ENCODE results near the gene CLEC7A.

CLEC7A gene

DNA sequence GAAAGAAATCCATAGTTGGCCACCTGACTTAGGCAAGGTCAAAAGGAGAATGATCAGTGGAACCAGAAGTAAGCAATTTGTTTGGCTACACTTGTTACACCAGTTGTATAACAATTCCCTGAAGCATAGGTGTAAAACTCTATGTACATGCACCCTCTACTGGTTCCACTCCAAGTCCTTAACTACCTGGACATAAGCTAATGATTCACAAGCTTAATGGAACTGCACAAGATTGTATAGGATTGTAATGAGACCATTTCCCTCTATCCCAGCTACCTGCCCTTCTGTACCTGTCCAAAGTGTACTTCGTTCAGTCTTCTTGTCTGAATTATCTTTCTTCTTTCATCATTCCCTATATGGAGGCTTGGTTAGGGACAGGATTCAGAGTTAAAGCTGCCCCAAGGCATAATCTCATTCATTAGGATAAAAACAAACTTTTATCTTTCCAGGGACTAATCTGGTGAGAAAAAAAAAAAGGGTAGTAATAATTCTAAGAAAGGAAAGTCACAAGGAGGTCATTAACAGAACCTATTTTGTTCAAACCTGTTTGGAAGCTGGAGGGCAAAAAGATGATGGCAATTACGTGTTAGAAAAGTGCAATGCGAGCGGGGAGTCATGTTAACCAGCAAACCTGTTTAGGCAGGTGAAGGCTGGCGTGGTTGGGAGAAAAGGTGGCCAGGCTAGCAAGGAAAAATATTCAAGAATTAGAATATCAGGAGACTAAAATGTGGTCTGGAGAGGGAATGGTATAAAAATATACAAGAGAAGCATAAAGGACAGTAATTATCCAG lies 46.0 kb upstream of the CLEC7A start:
- Histone ChIP-seq H3K27ac (ENCODE audit: low read depth, low read length) (no peak overlapping the region), H3K9me3 (ENCODE audit: insufficient read depth, low read length) (no peaks in the 10 kb centered on the region), H3K79me2 (ENCODE audit: insufficient read depth, low read length) (no peaks in the 10 kb centered on the region), H3K36me3 (ENCODE audit: low read length) (no peaks in the 10 kb centered on the region), H3F3A (ENCODE audit: insufficient read depth) (no peaks in the 10 kb centered on the region), H3K4me3 (ENCODE audit: insufficient read depth, low read length, poor library complexity, severe bottlenecking) (no peak overlapping the region), H3K27me3 (ENCODE audit: low read length) (no peaks in the 10 kb centered on the region), H2AFZ (ENCODE audit: low read depth, low read length, severe bottlenecking) (no peak overlapping the region), H4K20me1 (ENCODE audit: low read depth, low read length) (no peaks in the 10 kb centered on the region), H3K9me2 (replicated peaks; ENCODE audit: insufficient read depth, low read length) (no peaks in the 10 kb centered on the region), H3K9ac (ENCODE audit: low read length) (no peak overlapping the region), H3K4me2 (ENCODE audit: low read depth, low read length, poor library complexity, severe bottlenecking) (no peak overlapping the region)
- TF ChIP-seq, protein P1, sequence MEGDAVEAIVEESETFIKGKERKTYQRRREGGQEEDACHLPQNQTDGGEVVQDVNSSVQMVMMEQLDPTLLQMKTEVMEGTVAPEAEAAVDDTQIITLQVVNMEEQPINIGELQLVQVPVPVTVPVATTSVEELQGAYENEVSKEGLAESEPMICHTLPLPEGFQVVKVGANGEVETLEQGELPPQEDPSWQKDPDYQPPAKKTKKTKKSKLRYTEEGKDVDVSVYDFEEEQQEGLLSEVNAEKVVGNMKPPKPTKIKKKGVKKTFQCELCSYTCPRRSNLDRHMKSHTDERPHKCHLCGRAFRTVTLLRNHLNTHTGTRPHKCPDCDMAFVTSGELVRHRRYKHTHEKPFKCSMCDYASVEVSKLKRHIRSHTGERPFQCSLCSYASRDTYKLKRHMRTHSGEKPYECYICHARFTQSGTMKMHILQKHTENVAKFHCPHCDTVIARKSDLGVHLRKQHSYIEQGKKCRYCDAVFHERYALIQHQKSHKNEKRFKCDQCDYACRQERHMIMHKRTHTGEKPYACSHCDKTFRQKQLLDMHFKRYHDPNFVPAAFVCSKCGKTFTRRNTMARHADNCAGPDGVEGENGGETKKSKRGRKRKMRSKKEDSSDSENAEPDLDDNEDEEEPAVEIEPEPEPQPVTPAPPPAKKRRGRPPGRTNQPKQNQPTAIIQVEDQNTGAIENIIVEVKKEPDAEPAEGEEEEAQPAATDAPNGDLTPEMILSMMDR (IDR thresholded peaks at IDR 0.05; ENCODE audit: insufficient read depth, low read length, poor library complexity, severe bottlenecking) = no peak
- no peak for TF ChIP-seq EZH2phosphoT487 (conservative IDR thresholded peaks at IDR 0.05; ENCODE audit: low read length)

GRCh38 chr12:10174986-10175614 lies 45.1 kb upstream of the CLEC7A start:
- H2AFZ ChIP-seq (ENCODE audit: low read depth, low read length, severe bottlenecking) = no peak overlapping the region
- H3K36me3 ChIP-seq (ENCODE audit: low read length) = no peaks in the 10 kb centered on the region
- H3K4me3 ChIP-seq (ENCODE audit: insufficient read depth, low read length, poor library complexity, severe bottlenecking) = no peak overlapping the region
- no peaks in the 10 kb centered on the region for H3K27me3 ChIP-seq (ENCODE audit: low read length)
- H3K27ac ChIP-seq (ENCODE audit: low read depth, low read length) = no peak overlapping the region
- no peaks in the 10 kb centered on the region for H4K20me1 ChIP-seq (ENCODE audit: low read depth, low read length)
- H3F3A ChIP-seq (ENCODE audit: insufficient read depth) = no peaks in the 10 kb centered on the region
- no peak overlapping the region for H3K9ac ChIP-seq (ENCODE audit: low read length)
- H3K4me2 ChIP-seq (ENCODE audit: low read depth, low read length, poor library complexity, severe bottlenecking) = no peak overlapping the region
- no peaks in the 10 kb centered on the region for H3K9me2 ChIP-seq (replicated peaks; ENCODE audit: insufficient read depth, low read length)
- TF ChIP-seq, protein P1 (IDR thresholded peaks at IDR 0.05; ENCODE audit: insufficient read depth, low read length, poor library complexity, severe bottlenecking) = no peak
- TF ChIP-seq EZH2phosphoT487 (conservative IDR thresholded peaks at IDR 0.05; ENCODE audit: low read length) = no peak
- H3K79me2 ChIP-seq (ENCODE audit: insufficient read depth, low read length) = no peaks in the 10 kb centered on the region
- no peaks in the 10 kb centered on the region for H3K9me3 ChIP-seq (ENCODE audit: insufficient read depth, low read length)

- H3K36me3 ChIP-seq (ENCODE audit: low read length) = no peaks in the 10 kb centered on the region
- no peak within 1 kb of the TSS for H3K4me3 ChIP-seq (ENCODE audit: insufficient read depth, low read length, poor library complexity, severe bottlenecking)
- no peaks in the 10 kb centered on the region for H3K9me2 ChIP-seq (replicated peaks; ENCODE audit: insufficient read depth, low read length)
- no peak within 1 kb of the TSS for H3K9ac ChIP-seq (ENCODE audit: low read length)
- H2AFZ ChIP-seq (ENCODE audit: low read depth, low read length, severe bottlenecking) = no peak within 1 kb of the TSS
- no peaks in the 10 kb centered on the region for H3F3A ChIP-seq (ENCODE audit: insufficient read depth)
- no peaks in the 10 kb centered on the region for H3K9me3 ChIP-seq (ENCODE audit: insufficient read depth, low read length)
- no peak within 1 kb of the TSS for H3K4me2 ChIP-seq (ENCODE audit: low read depth, low read length, poor library complexity, severe bottlenecking)
- no peaks in the 10 kb centered on the region for H3K79me2 ChIP-seq (ENCODE audit: insufficient read depth, low read length)
- no peak for TF ChIP-seq EZH2phosphoT487 (conservative IDR thresholded peaks at IDR 0.05; ENCODE audit: low read length)
- TF ChIP-seq, protein P1 (IDR thresholded peaks at IDR 0.05; ENCODE audit: insufficient read depth, low read length, poor library complexity, severe bottlenecking) = no peak
- no peak within 1 kb of the TSS for H3K27ac ChIP-seq (ENCODE audit: low read depth, low read length)
- H4K20me1 ChIP-seq (ENCODE audit: low read depth, low read length) = no peaks in the 10 kb centered on the region
- no peaks in the 10 kb centered on the region for H3K27me3 ChIP-seq (ENCODE audit: low read length)
Measured at GRCh38 chr12:10171973-10172728, 42.2 kb upstream of the CLEC7A start, which contains the start of gene OLR1. Gene OLR1 (minus strand): TSS chr12:10172132. CDS start chr12:10172077, 55 bp downstream.

Data from SU-DHL-6 (cell line).